ENCODE results near the gene FRS3. TPM values are rescaled to one million over a fixed set of nuclear protein-coding genes. Genes with fewer than 3 reads are reported as not detected.
"Not testable (repeated sequence)": the region's sequence is repeated elsewhere in the genome, so short reads cannot be mapped to it uniquely, and the experiment has no call there.

The FRS3 gene
- total and polyA plus RNA-seq, 4 donors: 7.8 to 40.8 (median 22.9) TPM

- Histone ChIP-seq H3K27me3 (ENCODE audit: control insufficient read depth, insufficient read depth, low read length) (no peaks in the 10 kb centered on the region), H3K4me3 (ENCODE audit: low read depth, low read length) (no peak overlapping the region), H3K27ac (ENCODE audit: low read depth, low read length) (no peak overlapping the region), H3K9me3 (ENCODE audit: control insufficient read depth, insufficient read depth, low read length) (no peaks in the 10 kb centered on the region), H3K4me1 (ENCODE audit: control insufficient read depth, insufficient read depth, low read length) (no peaks in the 10 kb centered on the region), H3K36me3 (ENCODE audit: control insufficient read depth, insufficient read depth, low read length) (no peaks in the 10 kb centered on the region)
- DNase-seq (ENCODE audit: low read depth in 4 of 6, low spot score in 6 of 6): peak in 3 of 6 donors; percentile 2 to 83 (median 60)
- WGBS (ENCODE audit: insufficient coverage): 0% methylated on average over 1 of the region's 4 CpGs
Measured at GRCh38 chr6:41814629-41815028, 34.9 kb upstream of the FRS3 start.

DNA sequence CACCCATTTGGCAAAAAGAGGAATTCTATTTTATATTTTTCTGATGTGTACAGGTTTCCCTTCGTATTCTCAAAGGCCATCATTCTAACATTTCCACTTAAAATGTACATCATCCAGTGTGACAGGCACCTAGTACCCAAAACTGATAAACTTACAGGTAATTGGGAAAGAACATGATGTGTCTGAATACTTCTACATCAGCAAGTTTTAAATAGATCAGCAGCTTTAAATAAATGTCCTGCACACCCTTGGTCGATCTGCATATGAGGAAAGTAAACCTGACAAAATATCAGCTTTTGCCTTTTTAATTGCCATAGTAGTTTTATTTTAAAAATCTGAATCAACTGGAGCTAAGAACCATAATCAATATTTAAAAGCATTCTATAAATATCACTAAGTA is 34.3 kb upstream of the FRS3 start:
- DNase-seq (ENCODE audit: low read depth in 4 of 6, low spot score in 6 of 6): no peak
- Histone ChIP-seq H3K27ac (ENCODE audit: low read depth, low read length) (no peak overlapping the region), H3K9me3 (ENCODE audit: control insufficient read depth, insufficient read depth, low read length) (no peaks in the 10 kb centered on the region), H3K27me3 (ENCODE audit: control insufficient read depth, insufficient read depth, low read length) (no peaks in the 10 kb centered on the region), H3K4me3 (ENCODE audit: low read depth, low read length) (no peak overlapping the region), H3K36me3 (ENCODE audit: control insufficient read depth, insufficient read depth, low read length) (no peaks in the 10 kb centered on the region), H3K4me1 (ENCODE audit: control insufficient read depth, insufficient read depth, low read length) (no peaks in the 10 kb centered on the region)
- no CpG with 5 or more reads among the region's 2 CpGs for WGBS (ENCODE audit: insufficient coverage)

GRCh38 chr6:41813469-41813868 is 33.8 kb upstream of the FRS3 start:
- peak in 2 of 6 donors; percentile 9 to 47 for DNase-seq (ENCODE audit: low read depth in 4 of 6, low spot score in 6 of 6)
- Histone ChIP-seq H3K4me3 (ENCODE audit: low read depth, low read length) (no peak overlapping the region), H3K27me3 (ENCODE audit: control insufficient read depth, insufficient read depth, low read length) (no peaks in the 10 kb centered on the region), H3K27ac (ENCODE audit: low read depth, low read length) (no peak overlapping the region), H3K36me3 (ENCODE audit: control insufficient read depth, insufficient read depth, low read length) (no peaks in the 10 kb centered on the region), H3K4me1 (ENCODE audit: control insufficient read depth, insufficient read depth, low read length) (no peaks in the 10 kb centered on the region), H3K9me3 (ENCODE audit: control insufficient read depth, insufficient read depth, low read length) (no peaks in the 10 kb centered on the region)
- WGBS (ENCODE audit: insufficient coverage): 80% methylated on average over 1 of the region's 2 CpGs

DNA sequence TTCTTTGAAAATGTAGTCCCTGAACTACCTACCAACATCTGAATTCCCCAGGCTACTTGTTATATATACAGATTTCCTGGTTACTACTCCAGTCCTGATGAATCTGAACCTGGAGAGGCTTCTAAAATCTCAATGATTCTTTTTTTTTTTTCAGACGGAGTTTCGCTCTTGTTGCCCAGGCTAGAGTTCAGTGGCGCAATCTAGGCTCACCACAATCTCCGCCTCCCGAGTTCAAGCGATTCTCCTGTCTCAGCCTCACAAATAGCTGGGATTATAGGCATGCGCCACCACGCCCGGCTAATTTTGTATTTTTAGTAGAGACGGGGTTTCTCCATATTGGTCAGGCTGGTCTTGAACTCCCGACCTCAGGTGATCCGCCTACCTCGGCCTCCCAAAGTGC is 32.2 kb upstream of the FRS3 start:
- H3K36me3 ChIP-seq (ENCODE audit: control insufficient read depth, insufficient read depth, low read length); H3K4me1 ChIP-seq (ENCODE audit: control insufficient read depth, insufficient read depth, low read length); H3K27me3 ChIP-seq (ENCODE audit: control insufficient read depth, insufficient read depth, low read length); H3K27ac ChIP-seq (ENCODE audit: low read depth, low read length); H3K9me3 ChIP-seq (ENCODE audit: control insufficient read depth, insufficient read depth, low read length); H3K4me3 ChIP-seq (ENCODE audit: low read depth, low read length); DNase-seq (ENCODE audit: low read depth in 4 of 6, low spot score in 6 of 6): not testable (repeated sequence)
- WGBS (ENCODE audit: insufficient coverage): 100% methylated on average over 1 of the region's 13 CpGs

DNA sequence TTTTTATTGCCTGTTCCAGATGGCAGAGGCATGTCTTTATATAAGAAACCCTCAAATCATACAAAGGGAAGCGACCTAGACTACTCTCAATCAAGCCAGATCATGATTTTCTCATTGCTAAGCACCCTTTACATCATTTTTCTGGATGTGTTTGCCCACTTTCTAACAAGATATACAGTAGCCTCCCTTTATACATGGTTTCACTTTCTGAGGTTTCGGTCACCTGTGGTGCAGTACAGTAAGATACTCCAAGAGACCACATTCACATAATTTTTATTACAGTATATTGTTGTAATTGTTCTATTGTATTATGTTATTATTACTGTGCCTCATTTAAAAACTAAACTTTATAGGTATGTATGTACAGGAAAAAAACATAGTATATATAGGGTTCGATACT is 31.4 kb upstream of the FRS3 start:
- H3K9me3 ChIP-seq (ENCODE audit: control insufficient read depth, insufficient read depth, low read length): no peaks in the 10 kb centered on the region
- H3K4me1 ChIP-seq (ENCODE audit: control insufficient read depth, insufficient read depth, low read length): no peaks in the 10 kb centered on the region
- H3K27ac ChIP-seq (ENCODE audit: low read depth, low read length): no peak overlapping the region
- H3K4me3 ChIP-seq (ENCODE audit: low read depth, low read length): no peak overlapping the region
- peaks cover 7% of the 10 kb centered on the region for H3K36me3 ChIP-seq (ENCODE audit: control insufficient read depth, insufficient read depth, low read length)
- DNase-seq (ENCODE audit: low read depth in 4 of 6, low spot score in 6 of 6): no peak
- no peaks in the 10 kb centered on the region for H3K27me3 ChIP-seq (ENCODE audit: control insufficient read depth, insufficient read depth, low read length)
- 100% methylated on average over 1 of the region's 3 CpGs for WGBS (ENCODE audit: insufficient coverage)

DNA sequence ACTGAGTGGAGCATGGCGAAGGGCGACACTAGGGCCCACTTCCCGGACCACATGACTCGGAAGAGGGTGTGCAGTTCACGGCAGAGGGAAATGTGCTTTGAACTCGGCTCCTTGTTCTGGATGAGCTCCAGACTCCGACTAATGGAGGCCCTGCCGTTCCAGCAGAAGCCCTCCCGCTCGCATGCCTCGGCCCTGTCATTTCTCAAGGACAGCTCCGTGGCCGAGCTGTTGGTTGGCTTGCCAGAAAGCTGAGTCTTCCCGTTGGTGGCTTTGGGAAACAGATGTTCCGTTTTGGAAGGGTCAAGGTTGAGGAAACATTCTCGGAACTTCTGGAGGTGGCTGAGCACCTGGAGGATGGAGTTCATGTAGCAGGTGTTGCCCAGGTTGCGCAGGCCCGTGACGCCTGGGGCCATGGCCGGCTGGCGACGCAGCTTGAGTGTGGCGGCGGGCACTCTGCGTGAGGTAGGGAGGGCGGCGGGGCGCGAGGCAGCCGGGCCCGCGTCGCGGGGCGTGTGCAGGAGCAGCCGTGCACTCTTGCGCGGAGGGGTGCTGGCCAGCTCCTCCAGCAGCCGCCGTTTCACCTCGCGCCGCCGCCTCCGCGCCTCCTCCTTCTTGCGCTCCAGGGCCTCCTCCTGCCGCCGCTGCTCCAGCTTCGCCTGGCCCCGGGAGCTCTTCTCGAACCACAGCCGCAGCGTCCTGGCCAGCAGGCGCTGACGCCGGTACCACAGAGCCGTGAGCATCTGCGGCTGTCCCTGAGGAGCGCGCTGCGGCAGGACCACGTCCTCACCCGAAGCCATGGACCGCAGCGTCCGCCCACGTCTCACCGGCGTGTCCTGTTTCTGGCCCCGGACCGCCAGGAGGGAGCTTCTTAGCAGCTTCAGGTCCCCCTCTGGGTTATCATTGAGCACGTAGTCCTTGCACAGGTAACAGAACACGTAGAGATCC is 26.4 kb upstream of the FRS3 start:
- Histone ChIP-seq H3K36me3 (ENCODE audit: control insufficient read depth, insufficient read depth, low read length) (peaks cover 20% of the 10 kb centered on the region), H3K27me3 (ENCODE audit: control insufficient read depth, insufficient read depth, low read length) (no peaks in the 10 kb centered on the region), H3K9me3 (ENCODE audit: control insufficient read depth, insufficient read depth, low read length) (no peaks in the 10 kb centered on the region), H3K4me3 (ENCODE audit: low read depth, low read length) (no peak overlapping the region), H3K27ac (ENCODE audit: low read depth, low read length) (no peak overlapping the region), H3K4me1 (ENCODE audit: control insufficient read depth, insufficient read depth, low read length) (no peaks in the 10 kb centered on the region)
- 95% methylated on average over 74 of the region's 74 CpGs for WGBS (ENCODE audit: insufficient coverage)
- DNase-seq (ENCODE audit: low read depth in 4 of 6, low spot score in 6 of 6): no peak

- peaks cover 33% of the 10 kb centered on the region for H3K36me3 ChIP-seq (ENCODE audit: control insufficient read depth, insufficient read depth, low read length)
- H3K27me3 ChIP-seq (ENCODE audit: control insufficient read depth, insufficient read depth, low read length): no peaks in the 10 kb centered on the region
- H3K9me3 ChIP-seq (ENCODE audit: control insufficient read depth, insufficient read depth, low read length): no peaks in the 10 kb centered on the region
- WGBS (ENCODE audit: insufficient coverage): no CpG with 5 or more reads among the region's 2 CpGs
- H3K27ac ChIP-seq (ENCODE audit: low read depth, low read length): no peak overlapping the region
- peak in 2 of 6 donors; percentile 43 to 57 for DNase-seq (ENCODE audit: low read depth in 4 of 6, low spot score in 6 of 6)
- H3K4me3 ChIP-seq (ENCODE audit: low read depth, low read length): no peak overlapping the region
- no peaks in the 10 kb centered on the region for H3K4me1 ChIP-seq (ENCODE audit: control insufficient read depth, insufficient read depth, low read length)
Measured at GRCh38 chr6:41801380-41801779, 21.7 kb upstream of the FRS3 start.

DNA sequence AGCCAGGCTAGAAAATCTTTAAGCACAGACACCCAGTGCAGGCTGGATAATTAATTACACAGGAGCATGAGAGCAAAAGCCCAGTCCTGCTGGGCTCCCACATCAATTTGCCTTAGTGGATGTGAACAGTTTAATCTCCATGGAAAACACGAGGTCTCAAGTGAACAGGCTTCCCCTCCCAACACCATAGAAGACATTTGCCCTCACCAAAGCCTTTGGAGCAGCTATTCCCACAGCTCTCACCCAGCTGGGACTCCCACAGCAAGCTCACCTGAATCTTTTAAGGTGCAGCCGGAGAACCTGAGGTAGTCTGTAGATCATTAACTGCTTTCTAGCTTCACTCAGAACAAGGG is 19.8 kb upstream of the FRS3 start:
- Histone ChIP-seq H3K4me1 (ENCODE audit: control insufficient read depth, insufficient read depth, low read length) (no peaks in the 10 kb centered on the region), H3K9me3 (ENCODE audit: control insufficient read depth, insufficient read depth, low read length) (no peaks in the 10 kb centered on the region), H3K36me3 (ENCODE audit: control insufficient read depth, insufficient read depth, low read length) (peaks cover 24% of the 10 kb centered on the region), H3K4me3 (ENCODE audit: low read depth, low read length) (no peak overlapping the region), H3K27ac (ENCODE audit: low read depth, low read length) (no peak overlapping the region), H3K27me3 (ENCODE audit: control insufficient read depth, insufficient read depth, low read length) (no peaks in the 10 kb centered on the region)
- no CpG with 5 or more reads among the region's 2 CpGs for WGBS (ENCODE audit: insufficient coverage)
- no peak for DNase-seq (ENCODE audit: low read depth in 4 of 6, low spot score in 6 of 6)

DNA sequence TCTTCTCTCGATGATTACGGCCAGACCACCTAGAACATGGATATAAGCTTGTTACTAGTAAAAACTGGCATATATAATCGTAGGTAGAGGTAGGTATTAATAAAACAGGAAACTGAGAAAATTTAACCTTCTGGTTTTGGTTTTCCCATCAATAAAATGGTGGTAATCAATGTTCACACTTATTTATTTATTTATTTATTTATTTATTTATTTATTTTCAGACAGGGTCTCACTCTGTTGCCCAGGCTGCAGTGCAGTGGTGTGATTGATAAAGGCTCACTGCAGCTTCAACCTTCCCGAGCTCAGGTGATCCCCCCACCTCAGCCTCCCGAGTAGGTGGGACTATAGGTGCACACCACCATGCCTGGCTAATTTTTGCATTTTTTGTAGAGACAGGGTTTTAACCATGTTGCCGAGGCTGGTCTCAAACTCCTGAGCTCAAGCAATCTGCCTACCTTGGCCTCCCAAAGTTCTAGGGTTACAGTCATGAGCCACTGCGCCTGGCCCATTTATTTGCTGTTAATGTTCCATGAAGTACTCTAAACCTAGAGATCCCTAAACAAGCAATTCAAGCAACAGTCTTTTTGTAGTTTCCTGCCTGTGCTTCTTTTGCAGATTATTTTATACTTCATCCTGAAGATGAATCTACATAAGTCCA is 19.3 kb upstream of the FRS3 start:
- Histone ChIP-seq H3K27ac (ENCODE audit: low read depth, low read length) (no peak overlapping the region), H3K27me3 (ENCODE audit: control insufficient read depth, insufficient read depth, low read length) (no peaks in the 10 kb centered on the region), H3K36me3 (ENCODE audit: control insufficient read depth, insufficient read depth, low read length) (peaks cover 23% of the 10 kb centered on the region), H3K4me3 (ENCODE audit: low read depth, low read length) (no peak overlapping the region), H3K4me1 (ENCODE audit: control insufficient read depth, insufficient read depth, low read length) (no peaks in the 10 kb centered on the region), H3K9me3 (ENCODE audit: control insufficient read depth, insufficient read depth, low read length) (no peaks in the 10 kb centered on the region)
- WGBS (ENCODE audit: insufficient coverage): 93% methylated on average over 3 of the region's 7 CpGs
- no peak for DNase-seq (ENCODE audit: low read depth in 4 of 6, low spot score in 6 of 6)

- no peak overlapping the region for H3K27ac ChIP-seq (ENCODE audit: low read depth, low read length)
- no peak for DNase-seq (ENCODE audit: low read depth in 4 of 6, low spot score in 6 of 6)
- H3K36me3 ChIP-seq (ENCODE audit: control insufficient read depth, insufficient read depth, low read length): peaks cover 30% of the 10 kb centered on the region
- H3K27me3 ChIP-seq (ENCODE audit: control insufficient read depth, insufficient read depth, low read length): no peaks in the 10 kb centered on the region
- no peak overlapping the region for H3K4me3 ChIP-seq (ENCODE audit: low read depth, low read length)
- H3K4me1 ChIP-seq (ENCODE audit: control insufficient read depth, insufficient read depth, low read length): no peaks in the 10 kb centered on the region
- no peaks in the 10 kb centered on the region for H3K9me3 ChIP-seq (ENCODE audit: control insufficient read depth, insufficient read depth, low read length)
- no CpG with 5 or more reads among the region's 2 CpGs for WGBS (ENCODE audit: insufficient coverage)
Measured at GRCh38 chr6:41796474-41796873, 16.8 kb upstream of the FRS3 start.

Measured in spinal cord (tissue), 10 donors.